Keratinocyte (primary cell): ENCODE data around the gene SULT1A1.

Source experiments
- CTCF ChIP-seq, 3 experiments: IDR thresholded peaks in 1 of 3; conservative IDR thresholded peaks in 1 of 3; optimal IDR thresholded peaks in 1 of 3; 2 replicates in 2 of 3; 3 replicates in 1 of 3; pipeline versions ENCODE3 to v1.5.1; 2011; ENCODE audit warnings: low read length in 3 of 3, mild to moderate bottlenecking in 3 of 3, moderate library complexity in 2 of 3, control low read depth in 1 of 3, inconsistent platforms in 1 of 3; ENCODE audit not compliant: insufficient read depth in 2 of 3; ENCODE audit errors: extremely low read depth in 1 of 3
- EZH2 ChIP-seq: IDR thresholded peaks from one replicate; pipeline ENCODE4 v1.6.1; 2012; ENCODE audit warnings: inconsistent platforms, mild to moderate bottlenecking, low read length, moderate library complexity

- no peak for TF ChIP-seq CTCF (optimal IDR thresholded peaks at IDR 0.05 in 1 of 3, IDR thresholded peaks at IDR 0.05 in 1 of 3, conservative IDR thresholded peaks at IDR 0.05 in 1 of 3; ENCODE audit: extremely low read depth in 1 of 3, insufficient read depth in 2 of 3, low read length in 3 of 3)
- no peak for TF ChIP-seq EZH2
Measured at GRCh38 chr16:28573738-28574718, 35.8 kb downstream of the SULT1A1 start.
